Colonic mucosa (tissue), 4 donors: ENCODE data around the gene HAND1. TPM values are rescaled to one million over a fixed set of nuclear protein-coding genes. Genes with fewer than 3 reads are reported as not detected.

Experiments
- DNase-seq: peaks from one replicate; pipeline ENCODE4 v3.0.0-alpha.2; 2020
- H3K27ac ChIP-seq: fragments of 200-600 bp; one replicate; pipeline ENCODE4 v1.8.0; 2021
- H3K27me3 ChIP-seq: fragments of 200-600 bp; one replicate; pipeline ENCODE4 v1.8.0; 2021
- H3K36me3 ChIP-seq: fragments of 200-600 bp; one replicate; pipeline ENCODE4 v1.8.0; 2021
- H3K4me1 ChIP-seq: fragments of 200-600 bp; one replicate; pipeline ENCODE4 v1.8.0; 2021; ENCODE audit warnings: mild to moderate bottlenecking
- H3K4me3 ChIP-seq: fragments of 200-600 bp; one replicate; pipeline ENCODE4 v1.8.0; 2021
- H3K9ac ChIP-seq, 2 donors: one replicate each; pipeline ENCODE4 v1.7.0; 2013; ENCODE audit warnings: control low read depth in 2 of 2, low read depth in 2 of 2, low read length in 2 of 2
- H3K9me3 ChIP-seq: fragments of 200-600 bp; one replicate; pipeline ENCODE4 v1.8.0; 2021
- CTCF ChIP-seq: fragments of 200-600 bp; IDR thresholded peaks from one replicate; pipeline ENCODE4 v1.8.0; 2022; ENCODE audit warnings: antibody characterized with exemption, mild to moderate bottlenecking
- intact Hi-C: fragments of 100-400 bp; cut with DNase I; formaldehyde crosslinking; loops from one replicate; pipeline ENCODE4 v1.14.1; 2022
- total RNA-seq, 2 donors: library from RNA; stranded (reverse); fragmentation: NEBNext Ultra II Directional in 1 of 2; extraction: Animal tissue kit (Norgen Biotek cat#: 25700) in 1 of 2; gene quantifications; one replicate each; pipeline ENCODE4 v1.2.1, GENCODE V29; 2021
- donor health status: healthy.
- donor health status: DM: no; HTN: no; CAD: no.
- donor health status: DM: no; HTN: no; CAD: no.

The HAND1 gene
- total RNA-seq, 2 donors from 2014 or later, result 4.6 TPM; not detected in 1

DNA sequence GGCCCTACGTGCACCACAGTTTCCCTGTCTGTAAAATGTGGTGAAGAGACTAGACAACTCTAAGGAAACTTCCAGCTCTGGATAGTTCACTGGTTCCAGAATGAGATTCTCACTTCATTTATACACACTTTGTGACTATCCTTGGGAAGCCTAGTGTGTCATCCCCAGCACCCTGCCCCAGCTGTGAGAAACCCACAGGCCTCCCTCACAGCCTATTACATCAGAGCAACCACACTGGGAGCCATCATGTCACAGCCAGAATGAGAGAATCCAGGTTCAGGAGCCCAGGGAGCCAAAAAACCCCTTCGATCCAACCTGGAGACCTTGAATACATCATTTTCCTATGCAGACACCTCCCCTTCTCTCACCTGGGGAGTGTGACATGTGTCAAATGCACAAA lies 21.0 kb upstream of the HAND1 start:
- no peak overlapping the region for H3K4me3 ChIP-seq
- H3K9ac ChIP-seq, result no peak overlapping the region
- H3K4me1 ChIP-seq, result no peaks in the 10 kb centered on the region
- H3K9me3 ChIP-seq, result no peaks in the 10 kb centered on the region
- intact Hi-C loops, result no loop called here
- no peak overlapping the region for H3K27ac ChIP-seq
- no peaks in the 10 kb centered on the region for H3K27me3 ChIP-seq
- no peak for DNase-seq
- TF ChIP-seq CTCF, result no peak
- H3K36me3 ChIP-seq, result no peaks in the 10 kb centered on the region

- no peak overlapping the region for H3K9ac ChIP-seq
- no peaks in the 10 kb centered on the region for H3K27me3 ChIP-seq
- H3K36me3 ChIP-seq, result no peaks in the 10 kb centered on the region
- no peak overlapping the region for H3K4me3 ChIP-seq
- H3K4me1 ChIP-seq, result no peaks in the 10 kb centered on the region
- intact Hi-C loops, result no loop called here
- TF ChIP-seq CTCF, result no peak
- no peak for DNase-seq
- no peak overlapping the region for H3K27ac ChIP-seq
- no peaks in the 10 kb centered on the region for H3K9me3 ChIP-seq
Observed at GRCh38 chr5:154498591-154498990, 20.6 kb upstream of the HAND1 start.

- no peak for DNase-seq
- H3K9me3 ChIP-seq, result no peaks in the 10 kb centered on the region
- intact Hi-C loops, result no loop called here
- no peak overlapping the region for H3K4me3 ChIP-seq
- peaks cover 4% of the 10 kb centered on the region for H3K27me3 ChIP-seq
- H3K27ac ChIP-seq, result no peak overlapping the region
- H3K4me1 ChIP-seq, result no peaks in the 10 kb centered on the region
- H3K36me3 ChIP-seq, result no peaks in the 10 kb centered on the region
- no peak overlapping the region for H3K9ac ChIP-seq
- TF ChIP-seq CTCF, result no peak
Observed at GRCh38 chr5:154494036-154494435, 16.0 kb upstream of the HAND1 start.

- intact Hi-C loops, result no loop called here
- Histone ChIP-seq H3K9ac (no peak overlapping the region), H3K27ac (no peak overlapping the region), H3K4me3 (no peak overlapping the region), H3K27me3 (peaks cover 4% of the 10 kb centered on the region), H3K36me3 (no peaks in the 10 kb centered on the region), H3K9me3 (no peaks in the 10 kb centered on the region), H3K4me1 (no peaks in the 10 kb centered on the region)
- no peak for DNase-seq
- no peak for TF ChIP-seq CTCF
Observed at GRCh38 chr5:154493274-154493673, 15.2 kb upstream of the HAND1 start.

GRCh38 chr5:154491941-154492340 lies 13.9 kb upstream of the HAND1 start:
- no peak for TF ChIP-seq CTCF
- Histone ChIP-seq H3K27ac (no peak overlapping the region), H3K4me3 (no peak overlapping the region), H3K4me1 (no peaks in the 10 kb centered on the region), H3K36me3 (no peaks in the 10 kb centered on the region), H3K9ac (no peak overlapping the region), H3K9me3 (no peaks in the 10 kb centered on the region), H3K27me3 (peaks cover 6% of the 10 kb centered on the region)
- DNase-seq, result no peak
- intact Hi-C loops, result no loop called here

DNA sequence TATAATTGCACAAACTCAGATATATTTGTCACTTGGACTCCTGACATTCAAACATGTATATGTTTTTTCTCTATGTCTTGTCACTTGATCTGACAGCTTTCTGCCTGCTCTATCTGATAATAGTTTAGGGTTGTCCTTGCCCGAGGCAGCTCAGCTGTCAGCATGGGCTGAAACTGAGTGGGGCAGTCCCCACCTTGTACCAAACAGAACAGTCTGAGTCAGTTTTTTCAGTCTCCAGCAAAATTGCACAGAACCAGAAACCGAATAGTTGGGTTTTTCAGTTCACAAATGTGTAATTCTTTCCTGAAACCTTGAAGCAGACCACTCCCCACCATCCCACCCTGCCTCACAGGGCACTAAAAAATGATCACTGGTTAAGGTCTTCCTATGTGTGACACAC lies 9.5 kb upstream of the HAND1 start:
- DNase-seq, result no peak
- H3K9ac ChIP-seq, result no peak overlapping the region
- H3K9me3 ChIP-seq, result no peaks in the 10 kb centered on the region
- no peaks in the 10 kb centered on the region for H3K36me3 ChIP-seq
- no peak for TF ChIP-seq CTCF
- intact Hi-C loops, result no loop called here
- peaks cover 48% of the 10 kb centered on the region for H3K27me3 ChIP-seq
- no peaks in the 10 kb centered on the region for H3K4me1 ChIP-seq
- no peak overlapping the region for H3K4me3 ChIP-seq
- H3K27ac ChIP-seq, result no peak overlapping the region
